A549 (cell line): ENCODE results near the gene TRIP11.

ENCODE experiments used
- BHLHE40 ChIP-seq: IDR thresholded peaks from 2 replicates; pipeline ENCODE4 v1.6.1; 2012; ENCODE audit warnings: low read depth, low read length, inconsistent platforms
- CEBPB ChIP-seq, 2 experiments: fragments of >200 bp in 1 of 2; sonication (Bioruptor Twin) in 1 of 2; formaldehyde crosslinking in 1 of 2; IDR thresholded peaks; 2 replicates each; pipeline ENCODE4 v1.6.1; 2012 to 2016
- EHMT2 ChIP-seq: fragments of 200-600 bp; sonication (generic); IDR thresholded peaks from 2 replicates; pipeline ENCODE4 v1.6.1; 2016; ENCODE audit warnings: antibody characterized with exemption, low read depth, mild to moderate bottlenecking, moderate library complexity
- JUNB ChIP-seq: fragments of >200 bp; sonication (Bioruptor Twin); formaldehyde crosslinking; IDR thresholded peaks from 2 replicates; pipeline ENCODE4 v1.6.1; 2016
- POLR2A ChIP-seq: IDR thresholded peaks from 2 replicates; pipeline ENCODE4 v1.6.1; 2012; ENCODE audit warnings: mild to moderate bottlenecking, low read length
- RNF2 ChIP-seq: fragments of 200-600 bp; sonication (generic); IDR thresholded peaks from 2 replicates; pipeline ENCODE4 v1.6.1; 2016; ENCODE audit warnings: low read depth, mild to moderate bottlenecking, antibody characterized with exemption, moderate library complexity, borderline replicate concordance
- TF ChIP-seq, protein P1 (sequence below): fragments of >200 bp; sonication (Bioruptor Twin); formaldehyde crosslinking; IDR thresholded peaks from 3 replicates; pipeline ENCODE4 v1.5.1; 2016
- TF ChIP-seq, protein P2 (sequence below): fragments of >200 bp; sonication (Bioruptor Twin); formaldehyde crosslinking; IDR thresholded peaks from 3 replicates; pipeline ENCODE4 v1.6.1; 2016
- TF ChIP-seq, protein P3 (sequence below): IDR thresholded peaks from 2 replicates; pipeline ENCODE4 v1.6.1; 2012
- TF ChIP-seq, protein P4 (sequence below): fragments of 250-450 bp; sonication (Bioruptor Pico); IDR thresholded peaks from 2 replicates; pipeline ENCODE4 v1.5.0; 2021; ENCODE audit warnings: mild to moderate bottlenecking, moderate library complexity, borderline replicate concordance

DNA sequence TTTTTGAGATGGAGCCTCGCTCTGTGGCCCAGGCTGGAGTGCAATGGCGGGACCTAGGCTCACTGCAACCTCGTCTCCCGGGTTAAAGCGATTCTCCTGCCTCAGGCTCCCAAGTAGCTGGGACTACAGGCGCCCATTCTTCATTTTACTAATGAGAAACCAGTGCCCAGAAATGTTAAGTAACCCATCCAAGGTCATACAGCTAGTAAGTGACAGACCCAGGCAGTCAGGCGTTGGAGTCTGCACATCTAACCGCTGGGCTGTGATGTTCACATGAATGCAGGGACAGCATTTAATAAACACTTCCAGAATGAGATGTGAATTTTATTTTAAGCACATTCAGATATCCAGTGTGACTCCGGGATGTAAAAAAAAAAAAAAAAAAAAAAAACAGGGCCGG, 1.3 kb upstream of the TRIP11 start:
- TF ChIP-seq, protein P1, sequence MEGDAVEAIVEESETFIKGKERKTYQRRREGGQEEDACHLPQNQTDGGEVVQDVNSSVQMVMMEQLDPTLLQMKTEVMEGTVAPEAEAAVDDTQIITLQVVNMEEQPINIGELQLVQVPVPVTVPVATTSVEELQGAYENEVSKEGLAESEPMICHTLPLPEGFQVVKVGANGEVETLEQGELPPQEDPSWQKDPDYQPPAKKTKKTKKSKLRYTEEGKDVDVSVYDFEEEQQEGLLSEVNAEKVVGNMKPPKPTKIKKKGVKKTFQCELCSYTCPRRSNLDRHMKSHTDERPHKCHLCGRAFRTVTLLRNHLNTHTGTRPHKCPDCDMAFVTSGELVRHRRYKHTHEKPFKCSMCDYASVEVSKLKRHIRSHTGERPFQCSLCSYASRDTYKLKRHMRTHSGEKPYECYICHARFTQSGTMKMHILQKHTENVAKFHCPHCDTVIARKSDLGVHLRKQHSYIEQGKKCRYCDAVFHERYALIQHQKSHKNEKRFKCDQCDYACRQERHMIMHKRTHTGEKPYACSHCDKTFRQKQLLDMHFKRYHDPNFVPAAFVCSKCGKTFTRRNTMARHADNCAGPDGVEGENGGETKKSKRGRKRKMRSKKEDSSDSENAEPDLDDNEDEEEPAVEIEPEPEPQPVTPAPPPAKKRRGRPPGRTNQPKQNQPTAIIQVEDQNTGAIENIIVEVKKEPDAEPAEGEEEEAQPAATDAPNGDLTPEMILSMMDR, result no peak
- TF ChIP-seq EHMT2, result no peak
- TF ChIP-seq, protein P2, sequence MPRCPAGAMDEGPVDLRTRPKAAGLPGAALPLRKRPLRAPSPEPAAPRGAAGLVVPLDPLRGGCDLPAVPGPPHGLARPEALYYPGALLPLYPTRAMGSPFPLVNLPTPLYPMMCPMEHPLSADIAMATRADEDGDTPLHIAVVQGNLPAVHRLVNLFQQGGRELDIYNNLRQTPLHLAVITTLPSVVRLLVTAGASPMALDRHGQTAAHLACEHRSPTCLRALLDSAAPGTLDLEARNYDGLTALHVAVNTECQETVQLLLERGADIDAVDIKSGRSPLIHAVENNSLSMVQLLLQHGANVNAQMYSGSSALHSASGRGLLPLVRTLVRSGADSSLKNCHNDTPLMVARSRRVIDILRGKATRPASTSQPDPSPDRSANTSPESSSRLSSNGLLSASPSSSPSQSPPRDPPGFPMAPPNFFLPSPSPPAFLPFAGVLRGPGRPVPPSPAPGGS, result no peak
- TF ChIP-seq RNF2, result no peak
- TF ChIP-seq, protein P3, sequence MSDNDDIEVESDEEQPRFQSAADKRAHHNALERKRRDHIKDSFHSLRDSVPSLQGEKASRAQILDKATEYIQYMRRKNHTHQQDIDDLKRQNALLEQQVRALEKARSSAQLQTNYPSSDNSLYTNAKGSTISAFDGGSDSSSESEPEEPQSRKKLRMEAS, result no peak
- TF ChIP-seq BHLHE40, result no peak
- TF ChIP-seq, protein P4, sequence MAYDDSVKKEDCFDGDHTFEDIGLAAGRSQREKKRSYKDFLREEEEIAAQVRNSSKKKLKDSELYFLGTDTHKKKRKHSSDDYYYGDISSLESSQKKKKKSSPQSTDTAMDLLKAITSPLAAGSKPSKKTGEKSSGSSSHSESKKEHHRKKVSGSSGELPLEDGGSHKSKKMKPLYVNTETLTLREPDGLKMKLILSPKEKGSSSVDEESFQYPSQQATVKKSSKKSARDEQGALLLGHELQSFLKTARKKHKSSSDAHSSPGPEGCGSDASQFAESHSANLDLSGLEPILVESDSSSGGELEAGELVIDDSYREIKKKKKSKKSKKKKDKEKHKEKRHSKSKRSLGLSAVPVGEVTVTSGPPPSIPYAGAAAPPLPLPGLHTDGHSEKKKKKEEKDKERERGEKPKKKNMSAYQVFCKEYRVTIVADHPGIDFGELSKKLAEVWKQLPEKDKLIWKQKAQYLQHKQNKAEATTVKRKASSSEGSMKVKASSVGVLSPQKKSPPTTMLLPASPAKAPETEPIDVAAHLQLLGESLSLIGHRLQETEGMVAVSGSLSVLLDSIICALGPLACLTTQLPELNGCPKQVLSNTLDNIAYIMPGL (CRISPR knock-in tag), result no peak
- no peak for TF ChIP-seq JUNB
- TF ChIP-seq POLR2A, result no peak
- TF ChIP-seq CEBPB (IDR thresholded peaks at IDR 0.05), result no peak
